ENCODE results near the gene RNH1.

Gene RNH1

DNA sequence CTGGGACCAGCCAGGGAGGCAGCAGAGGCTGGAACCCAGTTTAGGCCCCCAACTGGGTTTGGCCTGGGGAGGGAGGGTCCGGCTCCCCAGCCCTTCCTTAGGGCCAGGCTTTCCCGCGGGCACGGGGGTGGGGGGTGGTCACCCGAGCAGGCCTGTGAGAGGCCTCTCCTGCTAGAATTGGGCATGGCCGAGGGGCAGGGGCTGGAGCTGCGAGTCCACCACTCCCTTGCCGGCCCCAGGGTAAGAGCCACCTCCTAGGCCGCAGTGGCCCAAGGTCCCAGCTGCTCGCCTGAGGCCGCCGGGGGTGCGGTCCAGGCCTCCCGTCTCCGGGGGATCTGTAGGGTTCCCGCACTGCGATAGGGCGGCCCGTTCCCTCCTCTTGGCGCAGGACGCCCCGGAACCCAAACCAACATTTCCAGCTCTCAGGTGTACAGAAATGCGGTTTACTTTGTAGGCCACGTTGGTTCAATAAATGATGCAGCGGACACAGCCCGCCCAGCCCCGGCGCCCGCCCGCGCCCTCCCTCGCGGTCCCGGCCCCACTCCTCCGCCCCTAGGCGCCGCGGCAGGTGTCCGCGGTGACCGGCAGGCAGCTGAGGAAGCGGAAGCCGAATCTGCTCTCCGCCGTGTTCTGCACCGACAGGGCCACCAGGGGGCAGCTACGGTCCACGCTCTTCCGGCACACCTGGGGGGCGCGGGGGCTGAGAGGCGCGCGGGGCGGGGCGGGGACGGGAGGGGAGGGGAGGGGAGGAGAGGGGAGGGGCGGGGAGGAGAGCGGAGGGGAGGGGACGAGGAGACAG lies 47.6 kb upstream of the RNH1 start:
- H3K9me3 ChIP-seq (ENCODE audit: insufficient read depth, low read depth, low read length), result no peaks in the 10 kb centered on the region
- H3K36me3 ChIP-seq (ENCODE audit: insufficient read depth, low read length), result no peaks in the 10 kb centered on the region
- no peaks in the 10 kb centered on the region for H3K79me2 ChIP-seq (ENCODE audit: insufficient read depth, low read length)
- peak overlapping the region; percentile 69 for H3K4me3 ChIP-seq (ENCODE audit: low read length, poor library complexity, severe bottlenecking)
- H2AFZ ChIP-seq (ENCODE audit: low read length), result peak overlapping the region; percentile 83; the same call in 1 of the 2 replicates
- H3K4me2 ChIP-seq (ENCODE audit: low read depth, low read length, poor library complexity, severe bottlenecking), result peak overlapping the region; percentile 86
- no peaks in the 10 kb centered on the region for H4K20me1 ChIP-seq (ENCODE audit: insufficient read depth, low read length, poor library complexity, severe bottlenecking)
- H3K9me2 ChIP-seq (replicated peaks; ENCODE audit: low read depth, low read length), result no peaks in the 10 kb centered on the region
- H3K9ac ChIP-seq (ENCODE audit: low read depth, low read length, poor library complexity, severe bottlenecking), result peak overlapping the region; percentile 58
- H3K4me1 ChIP-seq (ENCODE audit: insufficient read depth, low read length, poor library complexity, severe bottlenecking), result peaks cover 7% of the 10 kb centered on the region
- H3K27me3 ChIP-seq (ENCODE audit: insufficient read depth, low read length, poor library complexity, severe bottlenecking), result no peaks in the 10 kb centered on the region
- no peaks in the 10 kb centered on the region for H3F3A ChIP-seq (ENCODE audit: low read depth)
- TF ChIP-seq EZH2phosphoT487 (IDR thresholded peaks at IDR 0.05; ENCODE audit: borderline replicate concordance), result no peak
- TF ChIP-seq, protein P1, sequence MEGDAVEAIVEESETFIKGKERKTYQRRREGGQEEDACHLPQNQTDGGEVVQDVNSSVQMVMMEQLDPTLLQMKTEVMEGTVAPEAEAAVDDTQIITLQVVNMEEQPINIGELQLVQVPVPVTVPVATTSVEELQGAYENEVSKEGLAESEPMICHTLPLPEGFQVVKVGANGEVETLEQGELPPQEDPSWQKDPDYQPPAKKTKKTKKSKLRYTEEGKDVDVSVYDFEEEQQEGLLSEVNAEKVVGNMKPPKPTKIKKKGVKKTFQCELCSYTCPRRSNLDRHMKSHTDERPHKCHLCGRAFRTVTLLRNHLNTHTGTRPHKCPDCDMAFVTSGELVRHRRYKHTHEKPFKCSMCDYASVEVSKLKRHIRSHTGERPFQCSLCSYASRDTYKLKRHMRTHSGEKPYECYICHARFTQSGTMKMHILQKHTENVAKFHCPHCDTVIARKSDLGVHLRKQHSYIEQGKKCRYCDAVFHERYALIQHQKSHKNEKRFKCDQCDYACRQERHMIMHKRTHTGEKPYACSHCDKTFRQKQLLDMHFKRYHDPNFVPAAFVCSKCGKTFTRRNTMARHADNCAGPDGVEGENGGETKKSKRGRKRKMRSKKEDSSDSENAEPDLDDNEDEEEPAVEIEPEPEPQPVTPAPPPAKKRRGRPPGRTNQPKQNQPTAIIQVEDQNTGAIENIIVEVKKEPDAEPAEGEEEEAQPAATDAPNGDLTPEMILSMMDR (conservative IDR thresholded peaks at IDR 0.05; ENCODE audit: low read length), result peak; percentile 52

GRCh38 chr11:553988-554340 lies 46.9 kb upstream of the RNH1 start:
- Histone ChIP-seq H3K27me3 (ENCODE audit: insufficient read depth, low read length, poor library complexity, severe bottlenecking) (no peaks in the 10 kb centered on the region), H3K36me3 (ENCODE audit: insufficient read depth, low read length) (no peaks in the 10 kb centered on the region), H2AFZ (ENCODE audit: low read length) (no peak overlapping the region), H3K4me2 (ENCODE audit: low read depth, low read length, poor library complexity, severe bottlenecking) (peak overlapping the region; percentile 86), H3K9me2 (replicated peaks; ENCODE audit: low read depth, low read length) (no peaks in the 10 kb centered on the region), H3K9me3 (ENCODE audit: insufficient read depth, low read depth, low read length) (no peaks in the 10 kb centered on the region), H3K4me3 (ENCODE audit: low read length, poor library complexity, severe bottlenecking) (no peak overlapping the region), H3K79me2 (ENCODE audit: insufficient read depth, low read length) (no peaks in the 10 kb centered on the region), H3K9ac (ENCODE audit: low read depth, low read length, poor library complexity, severe bottlenecking) (peak overlapping the region; percentile 58), H3F3A (ENCODE audit: low read depth) (no peaks in the 10 kb centered on the region), H4K20me1 (ENCODE audit: insufficient read depth, low read length, poor library complexity, severe bottlenecking) (no peaks in the 10 kb centered on the region), H3K4me1 (ENCODE audit: insufficient read depth, low read length, poor library complexity, severe bottlenecking) (peaks cover 7% of the 10 kb centered on the region)
- TF ChIP-seq EZH2phosphoT487 (IDR thresholded peaks at IDR 0.05; ENCODE audit: borderline replicate concordance), result no peak
- TF ChIP-seq, protein P1 (conservative IDR thresholded peaks at IDR 0.05; ENCODE audit: low read length), result no peak

DNA sequence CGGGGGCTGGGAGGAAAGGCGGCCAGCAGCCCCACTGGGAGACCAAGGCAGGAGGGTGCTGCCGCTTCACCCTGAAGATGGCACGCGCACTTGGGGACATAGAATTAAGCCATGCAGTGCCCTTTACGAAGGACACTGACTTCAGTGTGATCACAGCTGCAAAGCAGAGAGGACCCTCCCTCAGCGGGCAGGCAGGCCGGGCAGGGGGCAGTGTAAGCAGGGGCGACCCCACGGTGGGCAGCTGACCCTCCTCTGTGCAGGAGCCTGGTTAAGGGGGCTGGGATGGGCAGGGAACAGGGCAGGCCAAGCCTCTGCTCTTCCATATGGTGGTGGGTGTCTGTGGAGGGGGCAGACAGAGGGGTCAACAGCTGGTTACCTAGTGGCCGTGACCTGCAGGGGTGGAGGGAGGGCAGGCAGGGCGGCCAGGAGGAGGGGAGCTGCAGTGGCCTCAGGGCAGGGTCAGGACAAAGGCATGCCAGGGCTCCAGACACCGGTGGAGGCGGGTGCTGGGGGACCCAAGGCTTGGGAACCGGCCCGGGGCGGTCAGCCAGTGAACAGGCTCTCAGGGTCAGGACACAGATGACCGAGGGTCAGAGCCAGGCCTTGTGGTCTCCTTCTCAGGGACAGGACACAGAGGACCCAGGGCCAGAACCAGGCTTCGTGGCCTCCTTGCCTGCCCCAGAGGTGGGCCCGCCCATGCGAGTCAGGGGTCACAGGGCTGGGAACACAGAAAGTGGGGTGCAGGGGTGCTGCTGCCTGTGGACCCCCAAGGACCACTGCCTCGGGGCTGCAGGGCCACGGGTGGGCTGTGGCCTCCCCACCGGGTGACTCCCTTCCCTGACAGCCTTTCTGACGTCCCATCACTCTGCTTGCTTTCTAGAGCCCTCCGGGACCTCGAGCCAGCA lies 46.3 kb upstream of the RNH1 start:
- Histone ChIP-seq H3K36me3 (ENCODE audit: insufficient read depth, low read length) (no peaks in the 10 kb centered on the region), H3F3A (ENCODE audit: low read depth) (no peaks in the 10 kb centered on the region), H2AFZ (ENCODE audit: low read length) (no peak overlapping the region), H3K79me2 (ENCODE audit: insufficient read depth, low read length) (no peaks in the 10 kb centered on the region), H3K4me1 (ENCODE audit: insufficient read depth, low read length, poor library complexity, severe bottlenecking) (peaks cover 7% of the 10 kb centered on the region), H4K20me1 (ENCODE audit: insufficient read depth, low read length, poor library complexity, severe bottlenecking) (no peaks in the 10 kb centered on the region), H3K27me3 (ENCODE audit: insufficient read depth, low read length, poor library complexity, severe bottlenecking) (no peaks in the 10 kb centered on the region), H3K9me3 (ENCODE audit: insufficient read depth, low read depth, low read length) (no peaks in the 10 kb centered on the region), H3K4me3 (ENCODE audit: low read length, poor library complexity, severe bottlenecking) (no peak overlapping the region), H3K4me2 (ENCODE audit: low read depth, low read length, poor library complexity, severe bottlenecking) (no peak overlapping the region), H3K9me2 (replicated peaks; ENCODE audit: low read depth, low read length) (no peaks in the 10 kb centered on the region), H3K9ac (ENCODE audit: low read depth, low read length, poor library complexity, severe bottlenecking) (no peak overlapping the region)
- TF ChIP-seq EZH2phosphoT487 (IDR thresholded peaks at IDR 0.05; ENCODE audit: borderline replicate concordance), result no peak
- TF ChIP-seq, protein P1 (conservative IDR thresholded peaks at IDR 0.05; ENCODE audit: low read length), result no peak
